T-helper 1 cell treated with Interleukin-12 subunit alpha and Interleukin-12 subunit beta and Interleukin-4 antibody, amounts not matched to agents 30 ng/mL and 1 ng/mL, for 36 hours (primary cell): Measurements from ENCODE around the gene MSH5. TPM values are rescaled to one million over a fixed set of nuclear protein-coding genes. Genes with fewer than 3 reads are reported as not detected.

Experiments
- intact Hi-C: fragments of 100-400 bp; cut with micrococcal nuclease; formaldehyde crosslinking; loops from one replicate; pipeline ENCODE4 v1.15.1; 2024
- total RNA-seq: library from RNA; stranded (reverse); gene quantifications from 2 replicates; pipeline ENCODE4 v1.2.3, GENCODE V29; 2022

MSH5 gene
- total RNA-seq, 1 donor from 2014 or later = 47.8 TPM

- intact Hi-C loops = loop anchor here (1.0 kb wide), 2 partner anchors 17 to 74 kb away; partner anchors contain the start of gene ABHD16A
These were observed 37.3 kb downstream of the MSH5 start, which contains the start of gene VWA7 for GRCh38 chr6:31776989-31777666. VWA7 (minus strand) TSS chr6:31777328; CDS start chr6:31776779, 549 bp downstream.

DNA sequence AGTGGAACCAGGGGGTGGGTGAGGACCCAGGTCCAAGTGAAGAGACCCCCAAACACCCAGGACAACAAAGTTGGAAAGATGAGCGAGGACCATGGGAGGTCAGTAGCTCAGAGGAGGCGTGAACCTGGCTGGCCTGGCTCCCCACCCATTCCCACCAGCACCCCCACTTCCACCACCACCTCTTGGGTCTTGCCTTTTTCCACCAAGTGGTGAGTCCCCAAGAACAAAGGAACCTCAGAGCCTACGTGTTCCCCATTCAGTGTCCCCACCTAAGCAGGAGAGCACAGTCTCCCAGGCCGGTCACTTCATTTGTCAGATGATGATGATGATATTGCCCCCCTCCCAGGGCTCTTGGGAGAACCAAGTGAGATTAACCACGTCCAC, 37.9 kb downstream of the MSH5 start:
- intact Hi-C loops = loop anchor here (1.0 kb wide), 2 partner anchors 17 to 74 kb away; partner anchors contain the start of gene ABHD16A

- intact Hi-C loops = no loop called here
These were observed 38.4 kb downstream of the MSH5 start for GRCh38 chr6:31778193-31778592.

DNA sequence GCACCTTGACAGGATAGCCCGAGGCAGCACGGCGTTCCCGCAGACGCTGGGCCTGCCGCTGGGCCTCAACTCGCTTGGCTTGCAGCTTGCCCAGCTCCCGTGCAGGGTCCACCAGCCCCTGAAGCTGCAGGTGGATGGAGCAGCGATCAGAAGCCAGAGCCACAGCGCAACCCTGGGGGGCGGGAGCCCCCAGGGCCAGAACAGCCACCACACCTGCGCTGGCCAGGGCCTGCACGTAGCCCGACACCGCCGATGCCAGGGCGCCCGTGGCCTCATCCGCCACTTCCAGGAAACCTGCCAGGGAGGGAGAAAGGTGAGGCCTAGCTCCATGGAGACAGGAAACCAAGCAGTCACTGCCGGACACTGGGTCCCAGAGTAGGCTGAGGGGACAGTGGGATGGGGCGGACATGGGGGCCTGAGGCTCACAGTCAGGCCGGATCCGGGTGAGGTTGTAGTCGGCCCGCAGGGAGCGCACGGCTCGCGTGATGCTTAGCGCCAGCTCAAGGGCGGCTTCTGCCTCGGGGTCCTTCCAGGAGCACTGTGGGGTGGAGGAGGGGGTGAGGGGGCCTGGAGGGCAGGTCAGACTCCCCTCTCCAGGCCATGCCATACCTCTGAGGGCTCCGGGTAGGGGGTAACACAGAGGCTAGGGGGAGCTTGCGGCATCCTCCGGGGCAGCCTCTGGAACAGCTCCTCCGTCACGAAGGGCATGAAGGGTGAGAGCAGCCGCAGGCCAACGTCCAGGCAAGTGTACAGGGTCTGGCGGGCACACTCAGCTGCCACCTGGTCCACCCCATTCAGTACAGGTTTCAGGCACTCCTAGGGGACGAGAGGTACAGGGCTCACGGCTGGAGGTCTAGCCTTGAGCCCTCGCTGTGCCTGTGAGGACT, 39.4 kb downstream of the MSH5 start:
- intact Hi-C loops = no loop called here

DNA sequence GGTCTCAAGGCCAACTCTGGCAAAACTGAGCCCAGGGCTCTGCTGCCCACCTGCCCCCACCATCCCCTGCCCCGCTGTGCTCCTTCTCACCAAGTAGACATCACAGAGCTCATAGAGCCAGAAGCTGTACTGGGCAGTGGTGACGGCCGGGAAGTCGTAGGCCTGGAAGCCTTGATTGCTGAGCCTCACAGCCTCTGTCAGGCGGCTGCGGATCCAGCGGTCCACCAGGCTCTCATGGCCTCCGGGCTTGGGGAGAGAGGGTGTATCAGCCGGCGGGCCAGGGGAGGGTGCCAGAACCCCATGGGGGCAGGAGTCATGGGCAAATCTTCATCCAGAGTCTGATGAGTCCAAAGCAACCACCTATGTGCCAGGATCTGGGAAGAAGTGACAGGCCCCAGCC, 40.1 kb downstream of the MSH5 start:
- intact Hi-C loops = no loop called here

DNA sequence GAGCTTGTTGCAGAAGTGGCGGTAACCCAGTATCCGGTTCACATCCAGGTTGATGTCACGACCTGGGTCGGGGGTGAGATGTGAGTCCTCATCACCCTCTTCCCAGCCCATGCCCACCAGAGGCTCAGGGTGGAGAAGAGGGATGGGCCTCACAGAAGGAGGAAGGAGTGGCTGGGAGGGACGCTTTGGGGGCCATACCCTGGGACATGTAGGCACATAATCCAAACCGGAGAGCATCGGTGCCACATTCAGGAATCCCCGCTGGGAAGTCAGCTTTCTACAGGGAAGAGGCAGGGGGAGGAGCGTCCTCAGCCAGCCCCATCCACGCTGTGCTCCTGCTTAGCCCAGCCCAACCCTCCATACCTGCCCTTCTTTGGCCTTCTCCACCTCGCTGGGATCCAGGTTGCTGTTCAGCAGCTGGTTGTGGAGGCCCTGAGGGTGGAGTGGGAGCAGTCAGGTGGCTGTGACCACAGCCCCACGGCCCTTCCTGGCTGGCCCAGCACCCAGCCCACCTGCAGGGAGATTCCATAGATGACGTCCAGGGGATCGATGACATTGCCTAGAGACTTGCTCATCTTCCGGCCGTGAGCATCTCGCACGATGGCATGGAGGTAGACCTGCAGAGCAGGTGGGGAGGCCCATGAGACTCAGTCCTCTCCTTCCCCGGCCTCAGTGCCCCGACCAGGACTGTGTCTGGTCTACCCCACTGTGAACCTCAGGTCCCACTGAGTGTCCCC, 40.9 kb downstream of the MSH5 start:
- intact Hi-C loops = no loop called here

DNA sequence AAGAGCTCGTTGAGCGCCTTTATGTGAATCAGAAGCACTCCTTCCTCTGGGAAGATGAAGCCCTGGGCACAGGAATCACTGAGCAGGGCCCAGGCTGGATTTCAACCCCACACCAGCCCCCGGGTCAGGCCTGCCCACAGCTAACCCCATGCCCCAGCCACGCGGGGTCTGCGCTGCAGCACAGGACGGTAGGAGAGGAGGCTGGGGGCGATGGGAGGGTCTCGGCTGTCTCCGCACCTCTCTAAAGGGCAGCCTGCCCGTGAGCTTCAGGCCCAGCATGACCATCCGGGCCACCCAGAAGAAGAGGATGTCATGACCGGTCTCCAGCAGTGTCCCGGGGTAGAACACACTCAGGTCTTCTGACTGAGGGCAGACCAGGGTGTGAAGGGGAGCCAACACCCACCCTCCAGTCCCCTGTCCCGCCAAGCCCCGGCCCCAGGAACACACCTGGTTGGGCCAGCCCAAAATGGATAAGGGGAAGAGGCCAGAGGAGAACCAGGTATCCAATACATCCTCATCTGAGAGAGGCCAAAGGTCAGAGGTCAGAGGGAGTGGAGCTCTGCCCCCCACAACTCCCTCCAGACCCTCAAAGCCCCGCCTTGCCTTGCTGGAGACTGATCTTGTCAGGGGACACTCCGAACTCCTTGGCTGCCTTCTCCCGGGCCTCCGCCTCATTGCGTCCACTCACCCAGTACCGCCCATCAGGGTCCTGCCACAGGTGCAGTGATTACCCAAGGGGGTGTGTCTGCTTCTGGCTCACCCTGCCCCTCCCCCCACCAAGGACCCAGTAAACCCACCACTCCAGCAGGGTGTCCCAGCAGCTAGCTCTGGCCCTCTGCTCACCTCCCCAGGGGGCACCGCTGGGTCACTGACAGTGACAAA, 41.7 kb downstream of the MSH5 start:
- intact Hi-C loops = no loop called here

GRCh38 chr6:31782126-31782855, 42.5 kb downstream of the MSH5 start:
- intact Hi-C loops = no loop called here

DNA sequence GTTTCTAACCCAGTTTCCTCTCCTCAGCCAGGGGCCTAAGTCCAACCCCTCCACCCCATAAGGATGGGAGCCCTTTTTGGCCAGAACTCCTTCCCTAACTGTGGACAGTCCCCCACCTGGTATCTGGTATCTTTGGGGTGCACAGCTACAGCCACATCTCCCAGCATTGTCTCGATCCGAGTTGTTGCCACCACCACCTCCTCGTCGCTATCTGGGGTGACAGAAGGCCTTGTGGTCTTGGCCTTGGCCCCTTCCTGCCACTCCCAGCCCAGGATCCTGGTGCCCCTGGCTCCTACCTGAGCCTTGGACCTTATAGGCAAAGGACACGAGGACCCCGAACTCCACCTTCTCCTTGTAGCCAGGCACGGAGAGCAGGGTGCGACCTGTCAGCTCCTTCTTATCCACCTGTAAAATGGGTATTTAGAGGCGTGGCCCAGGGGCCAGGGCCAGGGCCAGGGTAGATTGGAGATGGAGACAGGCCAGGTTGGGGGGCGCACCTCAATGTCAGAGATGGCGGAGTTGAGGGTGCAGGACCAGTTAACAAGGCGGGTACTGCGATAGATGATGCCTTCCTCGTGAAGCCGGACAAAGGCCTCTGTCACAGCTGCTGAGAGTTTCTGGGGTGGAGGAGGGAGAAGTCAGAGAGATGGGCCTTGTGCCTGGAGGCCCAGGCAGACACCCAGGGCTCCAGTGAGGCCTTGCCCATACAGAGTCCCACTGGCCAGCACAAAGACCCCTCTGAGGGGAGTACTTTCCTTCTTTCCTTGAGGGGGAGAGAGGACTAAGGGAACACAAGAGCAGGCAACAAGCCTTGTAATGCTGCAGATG, 44.5 kb downstream of the MSH5 start:
- intact Hi-C loops = no loop called here

- intact Hi-C loops = no loop called here
These were observed 45.7 kb downstream of the MSH5 start for GRCh38 chr6:31785475-31785874.

GRCh38 chr6:31791324-31792089, 51.7 kb downstream of the MSH5 start:
- intact Hi-C loops = loop anchor here (10.0 kb wide), 1 partner anchor 297 kb away; the partner anchor contains the start of gene MICB

- intact Hi-C loops = loop anchor here (10.0 kb wide), 1 partner anchor 297 kb away; the partner anchor contains the start of gene MICB
These were observed 52.2 kb downstream of the MSH5 start for GRCh38 chr6:31792090-31792374.

DNA sequence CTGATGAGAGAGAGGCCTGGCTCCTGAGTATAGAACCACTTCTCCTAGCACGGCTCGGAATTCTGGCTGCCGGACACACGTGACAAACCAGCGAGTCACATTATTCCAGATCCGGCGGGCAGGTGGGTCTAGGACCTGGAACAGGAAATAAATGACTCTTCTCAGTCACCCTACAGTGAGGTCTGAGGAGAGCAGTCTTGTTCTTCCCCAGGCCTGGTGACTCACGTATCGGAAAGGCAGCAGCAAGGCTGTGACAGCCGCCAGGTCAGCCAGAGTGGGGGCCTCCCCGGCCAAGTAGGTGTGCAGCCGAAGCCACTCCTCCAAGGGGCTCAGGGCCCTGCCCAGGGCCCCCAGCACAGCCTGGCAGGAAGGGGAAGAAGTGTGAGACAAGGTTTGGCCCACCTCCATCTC, 53.0 kb downstream of the MSH5 start:
- intact Hi-C loops = loop anchor here (10.0 kb wide), 1 partner anchor 298 kb away; the partner anchor contains the start of gene MICB

GRCh38 chr6:31793927-31794245, 54.1 kb downstream of the MSH5 start:
- intact Hi-C loops = loop anchor here (1.0 to 10.0 kb wide), 3 partner anchors 17 to 299 kb away; partner anchors contain the start of genes MICB, NEU1 and VWA7

GRCh38 chr6:31794294-31794865, 54.6 kb downstream of the MSH5 start:
- intact Hi-C loops = loop anchor here (1.0 to 10.0 kb wide), 3 partner anchors 17 to 300 kb away; partner anchors contain the start of genes MICB, NEU1 and VWA7

GRCh38 chr6:31794866-31795615, 55.2 kb downstream of the MSH5 start:
- intact Hi-C loops = loop anchor here (1.0 to 10.0 kb wide), 6 partner anchors 18 to 300 kb away; partner anchors contain the start of genes MICB, NEU1, SKIC2 and VWA7
